DMS79 treated with DMSO at 0.1 percent for 48 hours (cell line): Measurements from ENCODE around the gene DCDC1.
A peak's percentile ranks its signal among the peaks of the same experiment; 100 is the strongest.

Source experiments
- DNase-seq: peaks from one replicate; lab custom pipeline; 2025; lab: John Stamatoyannopoulos, UW

The DCDC1 gene, protein sequence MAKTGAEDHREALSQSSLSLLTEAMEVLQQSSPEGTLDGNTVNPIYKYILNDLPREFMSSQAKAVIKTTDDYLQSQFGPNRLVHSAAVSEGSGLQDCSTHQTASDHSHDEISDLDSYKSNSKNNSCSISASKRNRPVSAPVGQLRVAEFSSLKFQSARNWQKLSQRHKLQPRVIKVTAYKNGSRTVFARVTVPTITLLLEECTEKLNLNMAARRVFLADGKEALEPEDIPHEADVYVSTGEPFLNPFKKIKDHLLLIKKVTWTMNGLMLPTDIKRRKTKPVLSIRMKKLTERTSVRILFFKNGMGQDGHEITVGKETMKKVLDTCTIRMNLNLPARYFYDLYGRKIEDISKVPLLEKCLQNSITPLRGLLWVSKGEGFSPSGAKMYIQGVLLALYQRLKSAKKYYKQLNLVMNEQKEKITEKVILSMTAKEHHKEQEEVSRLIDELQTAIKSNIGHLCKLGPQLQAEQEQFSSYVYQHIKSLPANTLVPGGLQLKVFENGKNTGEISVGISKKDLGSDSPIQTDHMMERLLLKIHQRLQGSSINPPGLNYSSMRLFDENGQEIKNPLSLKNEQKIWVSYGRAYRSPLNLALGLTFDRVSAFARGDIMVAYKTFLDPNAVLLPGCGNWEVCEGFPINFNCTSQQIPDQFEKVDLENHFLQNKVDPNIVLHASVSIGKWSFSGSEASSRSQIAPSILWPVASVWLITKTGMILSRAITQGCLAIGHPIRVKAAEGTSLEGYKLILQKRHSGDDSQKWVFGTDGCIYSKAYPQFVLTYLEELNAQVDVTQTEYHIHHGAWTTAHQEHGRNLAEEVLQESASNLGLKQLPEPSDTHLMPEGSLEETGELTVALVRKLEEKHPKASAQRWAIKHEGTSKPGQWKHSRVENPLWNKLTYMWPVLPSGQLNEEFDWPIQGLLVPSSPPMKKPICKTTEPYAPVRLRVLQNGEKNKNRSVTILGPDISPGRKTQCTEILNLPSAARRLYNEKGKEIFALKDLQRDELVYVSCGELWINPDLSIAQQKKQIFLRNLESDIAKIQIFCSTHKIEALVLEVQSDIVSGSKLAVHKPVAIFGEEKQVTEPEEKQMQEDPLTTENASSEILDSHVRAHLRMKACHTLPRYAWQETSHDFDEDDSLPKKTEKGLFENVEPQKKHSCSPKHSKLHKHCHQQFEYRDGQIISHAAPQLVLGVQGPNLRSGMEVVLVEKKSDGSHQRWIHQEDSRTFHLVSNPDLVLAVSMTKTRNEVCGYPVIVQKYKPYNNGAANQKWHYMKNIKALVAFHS (N-terminal part only)

DNA sequence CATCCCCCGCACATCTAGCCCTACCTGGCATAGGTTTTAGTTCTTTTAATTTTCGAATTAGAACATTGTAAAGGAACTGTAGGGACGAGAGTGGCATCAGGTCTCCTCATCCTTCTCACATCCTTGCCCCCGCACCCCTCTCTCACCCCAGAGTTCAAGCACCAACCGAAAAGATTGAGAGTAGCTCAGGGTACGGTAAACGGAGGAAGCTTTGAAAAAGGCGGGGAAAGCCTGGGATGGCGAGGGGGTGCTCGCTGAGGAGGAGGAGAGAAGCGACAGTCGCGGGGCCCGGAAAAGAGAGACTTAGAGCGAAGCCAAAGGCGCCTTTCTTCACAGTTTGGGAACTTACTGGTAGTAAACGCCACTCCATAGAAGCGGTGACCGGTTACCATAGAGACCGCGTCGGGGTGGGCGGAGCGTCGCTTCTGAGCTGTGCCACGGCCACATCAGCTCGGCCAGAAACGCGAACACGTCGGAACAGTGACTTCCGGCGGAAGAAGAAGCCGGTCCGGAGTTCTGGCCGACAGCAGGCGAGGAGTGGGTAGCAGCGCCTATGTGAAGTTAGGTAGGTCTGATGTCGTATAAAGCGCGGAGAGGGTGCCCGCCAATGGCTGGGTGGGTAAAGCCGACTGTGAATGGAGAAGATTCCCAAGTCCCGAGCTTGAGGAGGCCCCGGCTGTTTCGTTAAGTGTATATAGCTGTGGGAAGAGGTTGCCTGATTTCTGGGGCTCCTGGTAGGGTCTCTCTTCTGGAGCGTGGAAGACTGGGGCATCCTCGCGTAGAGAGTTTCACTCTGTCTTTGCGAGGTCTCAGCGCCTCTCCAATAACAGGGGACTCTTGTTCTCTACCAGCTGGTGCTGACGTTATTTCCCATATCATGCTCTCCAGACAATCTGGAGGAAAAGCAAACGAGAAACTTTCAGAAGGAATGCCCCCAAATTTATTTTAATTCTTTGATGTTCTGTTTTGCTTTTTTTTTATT, at the start of gene DCDC1, which contains the start of gene DNAJC24:
DCDC1 (minus strand) TSS at position 392 of the 982 bp plus-strand sequence. CDS start 41,459 bp downstream, outside the sequence.
DNAJC24 (plus strand) TSS at position 513 of the 982 bp plus-strand sequence. CDS start 889 bp downstream, outside the sequence.
- peak; percentile 87 for DNase-seq

DNA sequence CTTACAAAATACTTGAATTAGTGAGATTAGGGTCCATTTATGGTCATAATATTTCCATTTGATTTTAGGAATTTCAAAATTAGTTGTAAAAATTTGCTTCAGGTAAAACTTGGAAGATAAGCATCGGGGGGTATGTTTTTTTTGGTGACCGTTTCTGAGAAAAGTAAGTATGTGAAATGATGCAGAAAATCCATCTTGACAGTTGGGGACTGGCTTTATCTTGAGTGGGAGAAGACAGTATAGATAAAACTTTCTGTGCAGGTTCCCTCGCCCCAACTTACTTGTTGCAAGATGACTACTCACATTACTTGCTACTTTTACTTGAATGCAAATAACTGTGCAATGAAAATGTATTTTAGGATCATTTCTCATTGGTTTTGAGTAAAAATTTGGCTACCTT, 49.6 kb upstream of the DCDC1 start:
- DNase-seq, result no peak

DNA sequence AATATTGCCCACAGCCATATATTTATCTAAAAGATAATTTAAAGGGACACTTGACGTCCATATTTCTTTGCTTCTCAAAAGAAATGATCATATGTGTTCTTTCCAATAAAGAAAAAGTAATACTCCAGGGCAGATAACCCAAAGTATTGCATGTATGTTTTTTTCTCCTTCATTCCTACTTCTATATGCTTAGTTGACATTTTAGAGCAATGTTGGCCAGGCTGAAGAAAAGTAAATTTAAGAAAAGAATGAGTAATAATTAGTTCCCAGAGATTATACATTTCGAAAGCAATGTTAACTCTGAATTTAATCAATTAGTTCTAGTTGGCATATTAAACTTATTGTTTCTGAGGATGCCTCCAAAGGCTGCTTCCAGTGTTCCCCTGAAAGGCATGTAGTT, 48.3 kb upstream of the DCDC1 start:
- no peak for DNase-seq

DNA sequence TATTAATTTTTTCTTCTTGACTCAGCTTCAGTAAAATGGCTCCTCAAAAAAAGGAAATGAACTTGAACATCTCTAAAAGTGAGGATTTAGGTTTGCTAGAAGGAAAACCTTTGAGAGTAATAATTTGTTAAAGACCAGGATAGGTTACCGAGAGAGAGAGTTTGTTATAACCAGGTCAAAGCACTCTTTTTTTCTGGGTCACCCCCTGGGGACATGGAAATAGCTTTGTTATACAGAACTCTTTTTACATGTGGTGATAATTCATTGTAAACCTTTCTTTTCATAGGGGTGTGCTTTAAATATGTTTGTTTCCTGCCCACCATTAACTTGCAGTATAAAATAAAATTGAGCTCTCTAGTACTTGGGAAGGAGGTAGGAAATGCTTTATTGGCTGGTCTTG, 47.8 kb upstream of the DCDC1 start:
- DNase-seq, result no peak

DNA sequence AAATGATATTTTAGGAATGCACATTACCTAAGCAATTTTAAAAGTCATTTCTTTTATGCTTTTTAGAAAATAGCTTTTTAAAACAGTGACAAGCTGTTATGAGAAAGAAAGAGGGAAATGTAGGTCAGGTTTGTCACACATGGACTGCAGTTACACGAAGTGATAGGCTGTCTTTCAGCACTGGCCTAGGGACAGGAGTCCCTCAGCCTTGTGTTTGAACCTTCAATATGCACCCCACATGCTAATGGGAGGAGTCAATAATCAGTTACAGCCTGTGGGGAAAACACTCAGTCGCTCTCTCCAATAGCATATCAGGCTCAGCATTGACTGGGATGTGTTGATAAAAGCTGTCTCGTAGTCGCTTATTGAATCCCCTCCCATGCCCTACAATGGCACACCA, 45.9 kb upstream of the DCDC1 start:
- DNase-seq, result no peak

DNA sequence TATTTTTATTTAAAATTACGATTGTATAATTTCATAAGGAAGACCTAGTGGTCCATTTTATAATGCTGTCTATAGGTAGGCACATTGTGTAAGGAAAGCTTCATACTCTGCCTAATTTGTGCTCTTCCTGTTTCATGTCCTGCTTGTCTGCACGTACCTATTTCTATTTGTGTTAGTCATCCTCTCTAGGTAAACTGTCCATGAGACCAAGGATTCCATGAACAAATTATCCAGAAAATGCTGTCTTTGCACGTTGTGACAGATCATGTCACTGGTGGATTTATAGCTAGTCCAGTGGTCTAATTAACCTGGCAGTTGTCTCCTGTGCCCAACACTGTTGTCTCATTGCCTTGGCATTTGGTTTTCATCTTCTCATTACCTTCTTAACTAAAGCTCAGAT, 44.8 kb upstream of the DCDC1 start:
- DNase-seq, result no peak

DNA sequence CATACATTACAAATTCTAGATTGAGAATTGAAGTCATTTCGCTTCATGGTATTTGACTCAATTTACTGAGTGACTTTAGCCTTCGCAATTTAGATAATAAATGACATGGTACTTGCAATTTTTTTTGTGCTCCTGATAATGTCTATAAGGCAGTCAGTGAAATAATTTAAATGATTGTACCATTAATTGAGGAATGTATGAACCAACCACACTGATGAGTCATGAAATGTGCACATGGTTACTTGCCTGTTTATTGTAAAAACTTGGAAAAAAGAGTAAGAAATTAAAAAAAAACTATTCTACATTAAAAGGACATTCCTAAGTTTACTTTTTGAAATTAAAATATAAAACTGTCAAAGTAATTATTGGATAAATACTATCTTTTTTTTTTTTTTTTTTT, 43.4 kb upstream of the DCDC1 start:
- no peak for DNase-seq

DNA sequence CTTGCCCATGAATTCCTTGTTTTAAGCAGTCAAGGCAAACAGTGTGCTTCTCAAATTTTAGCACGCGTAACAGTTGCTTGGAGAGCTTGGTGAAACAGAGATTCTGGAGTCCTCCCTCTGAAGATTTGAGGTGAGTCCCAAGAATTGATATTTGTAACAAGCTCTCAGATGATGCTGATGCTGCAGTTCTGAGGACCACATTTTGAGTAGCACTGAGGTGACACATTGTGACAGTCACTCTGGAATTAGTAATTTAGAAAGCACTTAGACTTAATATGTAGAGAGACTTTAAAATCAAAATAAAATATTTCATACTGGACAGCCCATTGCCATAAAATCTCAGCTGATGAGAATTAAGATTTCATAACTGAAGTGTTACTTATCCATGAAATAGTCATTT, 38.7 kb upstream of the DCDC1 start:
- no peak for DNase-seq

DNA sequence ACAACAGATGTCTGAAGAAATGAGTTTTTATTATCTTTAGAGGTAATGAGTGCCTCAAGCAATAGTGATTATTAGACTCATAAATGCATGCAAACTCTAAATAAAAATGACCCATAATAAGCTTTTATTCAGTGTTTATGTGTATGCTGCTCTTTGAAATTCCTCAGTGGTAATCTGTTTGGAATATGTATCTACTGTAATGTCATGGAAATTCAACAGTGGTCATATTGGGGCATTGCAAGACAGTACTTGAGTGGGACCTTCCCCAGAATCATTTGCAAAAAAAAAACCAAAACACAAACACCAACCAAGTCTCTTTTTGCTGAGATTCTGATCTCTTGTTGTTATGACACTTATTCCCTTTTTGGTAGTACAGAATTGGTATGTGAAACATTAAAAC, 35.1 kb upstream of the DCDC1 start:
- DNase-seq, result no peak

DNA sequence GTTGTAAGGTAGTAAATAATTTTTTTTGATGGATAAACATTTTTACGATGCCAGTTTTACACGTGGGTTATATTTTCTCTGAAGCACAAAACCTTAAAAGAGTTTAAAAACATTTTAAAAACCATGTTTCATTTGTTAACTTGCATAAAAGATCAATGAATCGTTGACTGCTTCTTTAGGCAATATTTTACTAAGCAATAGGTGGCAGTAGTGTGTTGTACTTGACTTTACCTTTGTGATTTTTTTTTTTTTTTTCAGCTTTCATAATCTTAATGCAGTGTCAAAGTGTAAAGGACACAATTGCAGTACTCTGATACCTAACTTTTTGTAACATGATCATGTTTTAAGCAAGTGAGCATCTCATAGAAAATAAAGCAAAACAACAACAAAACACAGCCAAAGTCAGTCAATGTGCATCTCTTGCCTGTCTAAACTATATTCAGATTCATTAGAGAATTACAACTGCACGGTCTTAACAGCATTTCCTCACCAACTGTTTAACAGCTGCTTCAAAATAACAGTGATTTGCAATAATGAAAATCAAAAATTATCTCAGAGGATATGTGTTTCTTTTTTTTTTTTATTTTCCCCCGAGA, 27.8 kb upstream of the DCDC1 start:
- DNase-seq, result peak; percentile 8

DNA sequence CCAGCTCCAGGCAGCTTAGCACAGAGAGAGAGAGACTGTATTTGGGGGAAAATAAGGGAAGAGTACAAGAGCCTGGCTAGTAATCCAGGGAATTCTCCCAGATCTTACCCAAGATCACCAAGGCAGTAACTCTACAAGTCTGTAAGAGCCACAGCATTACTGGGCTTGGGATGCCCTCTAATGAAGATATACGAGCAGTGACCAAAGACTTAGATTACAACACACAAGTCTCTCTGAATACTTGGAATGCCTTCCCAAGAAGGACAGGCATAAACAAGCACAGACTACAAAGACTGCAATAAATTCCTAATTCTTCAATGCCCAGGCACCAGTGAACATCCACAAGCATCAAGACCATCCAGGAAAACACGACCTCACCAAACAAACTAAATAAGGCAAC, 17.8 kb upstream of the DCDC1 start:
- DNase-seq, result no peak

DNA sequence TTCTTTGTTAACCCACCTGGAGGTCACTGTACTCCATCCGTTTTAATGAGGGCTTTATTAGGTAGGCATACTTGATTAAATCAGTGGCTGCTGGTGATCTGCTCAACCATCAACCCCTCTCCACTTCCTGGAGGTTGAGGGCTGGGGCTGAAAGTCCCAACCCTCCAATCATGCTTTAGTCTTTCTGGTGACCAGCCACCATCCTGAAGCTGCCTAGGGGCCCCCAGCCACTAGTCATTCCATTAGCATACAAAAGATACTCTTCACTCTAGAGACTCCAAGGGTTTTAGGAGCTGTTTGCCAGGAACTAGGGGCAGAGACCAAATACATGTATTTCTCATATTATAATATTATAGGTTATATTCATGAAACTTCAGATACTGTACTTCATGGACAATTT, 13.6 kb upstream of the DCDC1 start:
- no peak for DNase-seq

DNA sequence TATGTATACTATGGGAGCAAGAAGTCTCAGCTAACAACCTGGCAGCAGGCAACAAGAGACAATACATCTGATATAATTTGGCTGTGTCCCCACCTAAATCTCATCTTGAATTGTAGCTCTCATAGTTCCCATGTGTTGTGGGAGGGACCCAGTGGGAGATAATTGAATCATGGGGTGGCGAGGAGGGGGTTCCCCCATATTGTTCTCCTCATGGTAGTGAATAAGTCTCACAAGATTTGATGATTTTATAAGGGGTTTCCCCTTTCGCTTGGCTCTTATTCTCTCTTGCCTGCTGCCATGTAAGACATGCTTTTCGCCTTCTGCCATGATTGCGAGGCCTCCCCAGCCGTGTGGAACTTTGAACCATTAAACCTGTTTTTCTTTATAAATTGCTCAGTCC, 6.3 kb upstream of the DCDC1 start:
- DNase-seq, result no peak

DNA sequence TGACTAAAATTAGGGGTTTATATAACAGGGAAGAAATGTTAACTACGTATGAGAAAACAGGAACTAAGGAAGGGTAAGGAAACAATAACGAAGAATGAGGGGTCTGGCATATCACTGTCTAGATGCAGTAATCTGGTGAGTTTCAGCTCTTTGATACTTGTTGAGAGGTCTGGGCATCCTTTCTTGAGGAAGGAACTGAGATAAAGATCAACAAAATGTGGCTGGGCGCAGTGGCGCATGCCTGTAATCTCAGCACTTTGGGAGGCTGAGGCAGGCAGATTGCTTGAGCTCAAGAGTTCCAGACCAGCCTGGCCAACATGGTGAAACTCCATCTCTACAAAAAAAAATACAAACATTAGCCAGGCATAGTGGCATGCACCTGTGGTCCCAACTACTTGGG, 2.7 kb downstream of the DCDC1 start:
- no peak for DNase-seq

DNA sequence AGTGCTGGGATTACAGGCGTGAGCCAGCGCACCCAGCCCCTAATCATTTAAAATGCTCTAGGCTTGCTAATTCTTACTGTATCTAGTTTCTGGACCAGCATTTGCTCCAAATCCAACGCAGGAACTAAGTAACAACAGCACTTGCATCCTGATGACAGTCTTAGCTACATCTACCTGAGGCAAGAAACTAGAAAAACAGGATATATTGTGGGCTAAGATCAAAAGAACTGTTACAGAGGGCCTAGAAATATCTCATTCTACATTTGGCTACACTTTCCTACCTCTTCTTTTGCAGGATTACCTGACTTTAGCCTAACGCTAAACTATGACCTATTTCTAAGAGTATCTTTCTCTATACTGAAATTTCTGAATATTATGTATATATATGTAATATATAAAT, 7.8 kb downstream of the DCDC1 start:
- no peak for DNase-seq

DNA sequence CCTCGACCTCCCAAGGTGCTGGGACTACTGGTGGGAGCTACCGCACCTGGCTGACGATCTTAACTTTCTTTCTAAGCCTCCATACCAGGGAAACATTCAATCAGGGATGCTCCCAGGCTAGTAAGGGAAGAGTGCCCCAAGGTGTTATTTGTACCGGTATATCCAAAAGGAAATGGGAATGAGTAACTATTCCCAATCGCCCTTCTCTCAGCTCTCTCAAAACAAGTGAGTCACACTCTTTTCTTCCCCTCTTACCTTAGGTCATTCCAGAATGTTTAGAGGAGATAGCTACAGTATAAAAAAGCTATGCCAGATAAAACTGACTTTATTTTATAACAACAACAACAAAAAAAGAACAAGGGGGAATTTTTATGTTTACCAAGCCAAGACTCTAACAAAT, 13.7 kb downstream of the DCDC1 start:
- no peak for DNase-seq

DNA sequence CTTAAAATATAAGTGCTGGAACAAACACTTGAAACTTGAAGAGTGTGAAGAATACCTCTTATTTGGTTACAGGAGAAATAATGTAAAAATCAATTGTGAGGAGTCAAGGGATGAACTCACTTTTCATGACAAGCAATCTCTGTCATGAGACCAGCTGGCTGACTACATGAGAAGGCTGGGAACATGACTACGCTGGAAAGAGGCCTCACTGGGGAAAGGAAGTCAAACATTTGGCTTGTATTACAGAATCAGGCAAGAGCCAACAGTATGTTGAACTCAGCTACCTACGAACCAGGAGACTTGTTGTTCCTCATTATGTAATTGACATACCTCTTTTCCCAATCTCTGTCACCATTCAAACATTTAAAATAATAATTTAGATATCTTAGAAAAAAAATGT, 14.4 kb downstream of the DCDC1 start:
- peak; percentile 48 for DNase-seq

DNA sequence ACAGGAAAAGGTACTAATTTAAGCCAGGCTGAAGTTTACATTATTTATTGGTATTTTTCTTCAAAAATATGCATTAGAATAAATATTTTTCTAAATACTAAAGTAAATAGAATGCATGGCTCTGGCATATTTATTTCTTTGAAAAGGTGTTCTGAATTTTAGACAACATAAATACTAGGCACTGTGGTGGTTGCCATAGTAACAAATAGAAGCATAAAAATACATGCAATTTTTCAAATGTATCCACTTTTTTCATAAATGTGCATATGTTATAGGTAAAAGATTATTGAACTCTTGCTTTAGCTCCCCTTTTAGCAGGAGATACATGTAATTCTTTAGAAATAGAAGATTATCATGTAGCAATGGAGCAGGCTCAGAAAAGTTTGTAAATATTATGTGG, 18.4 kb downstream of the DCDC1 start:
- no peak for DNase-seq

DNA sequence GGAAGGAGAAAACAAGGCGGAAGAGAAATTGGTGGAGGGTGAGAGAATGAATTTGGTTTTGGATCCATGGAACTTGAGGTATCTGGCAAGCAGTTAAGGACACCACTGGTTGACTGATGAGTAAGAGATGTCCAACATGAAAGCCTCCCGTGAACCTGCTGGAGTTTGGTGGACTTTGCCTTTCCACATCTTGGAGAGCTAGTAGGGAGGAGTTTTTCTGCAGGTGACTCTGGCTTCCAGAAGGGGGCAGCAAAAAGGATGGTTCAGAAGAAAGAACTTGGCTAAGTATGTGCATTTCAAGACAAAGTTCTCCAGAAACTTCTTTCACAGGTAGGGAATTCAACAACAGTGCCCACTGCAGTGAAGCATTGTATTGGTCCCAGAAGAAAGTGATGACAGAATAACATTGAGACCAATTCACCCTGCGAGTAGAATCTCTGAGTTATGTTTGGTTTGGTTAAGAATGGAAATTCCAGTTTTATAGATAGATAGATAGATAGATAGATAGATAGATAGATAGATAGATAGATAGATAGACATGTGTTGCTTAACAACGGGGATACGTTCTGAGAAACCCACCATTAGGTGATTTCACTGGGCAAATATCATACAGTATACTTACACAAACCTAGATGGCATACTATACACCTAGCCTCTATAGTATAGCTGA, 28.5 kb downstream of the DCDC1 start:
- DNase-seq, result no peak

DNA sequence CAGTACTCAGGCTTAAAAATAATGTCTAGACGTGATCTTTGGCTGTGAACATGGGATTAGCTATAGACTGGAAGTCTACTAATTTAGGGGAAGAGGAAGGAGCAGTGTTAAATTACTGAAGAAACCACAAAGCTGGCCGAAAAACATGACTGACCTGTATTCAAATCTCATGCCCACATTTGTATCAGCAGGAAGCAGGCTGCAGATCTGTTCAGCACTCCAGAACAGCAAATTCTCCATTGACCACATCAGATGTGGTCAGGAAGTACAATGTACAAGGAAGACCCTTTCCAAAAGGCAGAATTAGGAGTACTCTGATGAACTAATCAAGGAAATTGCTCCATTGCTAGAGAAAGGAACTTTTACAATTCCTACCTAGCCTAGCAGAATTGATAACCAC, 31.7 kb downstream of the DCDC1 start:
- DNase-seq, result no peak
